ENCODE data around the gene TFR2. TPM values are rescaled to one million over a fixed set of nuclear protein-coding genes. Genes with fewer than 3 reads are reported as not detected.

Gene TFR2
- total and polyA plus RNA-seq, 2 of the 13 experiments (the other 11 are each of a cell fraction or from before 2014, with no cell fraction given): 36.9 to 64.2 TPM

GRCh38 chr7:100641463-100641859, at the start of gene TFR2 (continued):
- TF ChIP-seq ARID5B (CRISPR knock-in tag; IDR thresholded peaks at IDR 0.05) (peak; percentile 69), HNF1B (CRISPR knock-in tag; IDR thresholded peaks at IDR 0.05) (0 out of 2 replicates have a peak, but pooled peaks have one; percentile 46), HIC2 (CRISPR knock-in tag; IDR thresholded peaks at IDR 0.05; ENCODE audit: low read depth) (0 out of 2 replicates have a peak, but pooled peaks have one; percentile 24), ZNF235 (CRISPR knock-in tag; IDR thresholded peaks at IDR 0.05; ENCODE audit: borderline replicate concordance) (peak; percentile 51; the same call in 1 of the 2 replicates), ZNF780A (CRISPR knock-in tag; IDR thresholded peaks at IDR 0.05) (no peak), ZNF839 (CRISPR knock-in tag; IDR thresholded peaks at IDR 0.05; ENCODE audit: borderline replicate concordance) (no peak), ZNF326 (CRISPR knock-in tag; IDR thresholded peaks at IDR 0.05; ENCODE audit: borderline replicate concordance) (no peak), U2AF1 (optimal IDR thresholded peaks at IDR 0.05; ENCODE audit: low read depth, low read length) (no peak), ZNF691 (CRISPR knock-in tag; IDR thresholded peaks at IDR 0.05; ENCODE audit: borderline replicate concordance, low read depth) (0 out of 2 replicates have a peak, but pooled peaks have one; percentile 43), ZNF720 (CRISPR knock-in tag; IDR thresholded peaks at IDR 0.05) (no peak), ZNF225 (CRISPR knock-in tag; IDR thresholded peaks at IDR 0.05) (no peak), ZNF230 (CRISPR knock-in tag; IDR thresholded peaks at IDR 0.05) (no peak), ZEB1 (IDR thresholded peaks at IDR 0.05; ENCODE audit: insufficient replicate concordance, low read depth) (no peak), MAFK (conservative IDR thresholded peaks at IDR 0.05 in 1 of 2, IDR thresholded peaks at IDR 0.05 in 1 of 2; ENCODE audit: low read length in 2 of 2) (no peak), ZNF260 (CRISPR knock-in tag; IDR thresholded peaks at IDR 0.05; ENCODE audit: borderline replicate concordance, low read depth) (no peak), MTA1 (CRISPR knock-in tag; IDR thresholded peaks at IDR 0.05; ENCODE audit: borderline replicate concordance) (peak; percentile 88), ZNF468 (CRISPR knock-in tag; IDR thresholded peaks at IDR 0.05) (no peak), SRSF1 (optimal IDR thresholded peaks at IDR 0.05; ENCODE audit: low read depth, low read length) (peak; percentile 29)
